HG03095 (cell line): Measurements from ENCODE around the gene MED23.
A peak's percentile ranks its signal among the peaks of the same experiment; 100 is the strongest.

ENCODE experiments used
- ATAC-seq: cut with Tn5 transposase; IDR thresholded peaks from one replicate; pipeline ENCODE4 v1.9.1; 2021; ENCODE audit warnings: moderate library complexity; ENCODE audit not compliant: unreplicated experiment

The MED23 gene, protein sequence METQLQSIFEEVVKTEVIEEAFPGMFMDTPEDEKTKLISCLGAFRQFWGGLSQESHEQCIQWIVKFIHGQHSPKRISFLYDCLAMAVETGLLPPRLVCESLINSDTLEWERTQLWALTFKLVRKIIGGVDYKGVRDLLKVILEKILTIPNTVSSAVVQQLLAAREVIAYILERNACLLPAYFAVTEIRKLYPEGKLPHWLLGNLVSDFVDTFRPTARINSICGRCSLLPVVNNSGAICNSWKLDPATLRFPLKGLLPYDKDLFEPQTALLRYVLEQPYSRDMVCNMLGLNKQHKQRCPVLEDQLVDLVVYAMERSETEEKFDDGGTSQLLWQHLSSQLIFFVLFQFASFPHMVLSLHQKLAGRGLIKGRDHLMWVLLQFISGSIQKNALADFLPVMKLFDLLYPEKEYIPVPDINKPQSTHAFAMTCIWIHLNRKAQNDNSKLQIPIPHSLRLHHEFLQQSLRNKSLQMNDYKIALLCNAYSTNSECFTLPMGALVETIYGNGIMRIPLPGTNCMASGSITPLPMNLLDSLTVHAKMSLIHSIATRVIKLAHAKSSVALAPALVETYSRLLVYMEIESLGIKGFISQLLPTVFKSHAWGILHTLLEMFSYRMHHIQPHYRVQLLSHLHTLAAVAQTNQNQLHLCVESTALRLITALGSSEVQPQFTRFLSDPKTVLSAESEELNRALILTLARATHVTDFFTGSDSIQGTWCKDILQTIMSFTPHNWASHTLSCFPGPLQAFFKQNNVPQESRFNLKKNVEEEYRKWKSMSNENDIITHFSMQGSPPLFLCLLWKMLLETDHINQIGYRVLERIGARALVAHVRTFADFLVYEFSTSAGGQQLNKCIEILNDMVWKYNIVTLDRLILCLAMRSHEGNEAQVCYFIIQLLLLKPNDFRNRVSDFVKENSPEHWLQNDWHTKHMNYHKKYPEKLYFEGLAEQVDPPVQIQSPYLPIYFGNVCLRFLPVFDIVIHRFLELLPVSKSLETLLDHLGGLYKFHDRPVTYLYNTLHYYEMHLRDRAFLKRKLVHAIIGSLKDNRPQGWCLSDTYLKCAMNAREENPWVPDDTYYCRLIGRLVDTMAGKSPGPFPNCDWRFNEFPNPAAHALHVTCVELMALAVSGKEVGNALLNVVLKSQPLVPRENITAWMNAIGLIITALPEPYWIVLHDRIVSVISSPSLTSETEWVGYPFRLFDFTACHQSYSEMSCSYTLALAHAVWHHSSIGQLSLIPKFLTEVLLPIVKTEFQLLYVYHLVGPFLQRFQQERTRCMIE (N-terminal part only)

DNA sequence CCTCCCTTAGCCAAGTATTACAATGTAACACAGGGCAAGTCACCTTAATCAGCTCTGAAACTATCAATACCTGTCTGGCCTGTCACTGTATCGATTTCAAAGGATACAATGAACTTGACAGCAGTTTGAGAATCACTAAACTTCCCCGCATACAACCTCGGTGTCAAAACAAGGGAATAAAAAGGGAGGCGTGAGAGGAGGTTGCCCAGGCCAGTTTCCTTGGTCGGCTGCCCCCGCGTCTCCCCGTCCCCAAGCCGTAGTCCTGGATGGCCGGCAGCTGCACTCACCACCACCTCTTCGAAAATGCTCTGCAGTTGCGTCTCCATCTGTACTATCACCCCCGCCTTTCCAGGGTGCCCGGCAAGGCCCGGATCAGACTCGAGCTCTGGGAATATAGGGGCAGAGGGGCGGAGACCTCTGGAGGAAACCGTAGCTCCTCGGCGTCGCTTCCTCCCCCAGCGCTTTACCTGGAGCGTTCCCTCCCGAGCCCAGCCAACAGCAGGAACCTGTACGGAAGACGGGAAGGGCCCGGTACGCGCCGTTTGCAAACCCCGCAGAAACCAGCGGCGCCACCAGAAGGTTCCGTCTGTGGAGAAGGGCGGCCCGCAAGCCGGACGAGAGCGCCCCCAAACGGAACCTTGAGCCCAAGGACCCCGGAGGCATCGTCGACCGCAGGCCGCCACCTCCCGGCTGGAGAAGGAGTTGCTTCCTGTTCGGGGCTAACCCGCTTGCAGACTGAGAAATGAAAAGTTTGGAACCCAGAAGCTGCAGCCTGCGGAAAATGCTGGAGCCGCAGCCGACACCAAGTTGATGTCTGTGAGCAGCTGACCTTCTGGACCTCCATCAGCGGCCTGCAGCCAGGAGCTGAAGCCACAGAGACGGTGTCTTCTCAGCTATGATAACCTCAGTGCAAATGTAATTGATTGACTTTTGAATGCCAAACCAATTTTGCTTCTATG lies at the start of gene MED23:
TSS of gene MED23 (minus strand) at position 519 of the 959 bp plus-strand sequence. CDS start at position 326, 193 bp downstream.
- peak; percentile 93 for ATAC-seq

DNA sequence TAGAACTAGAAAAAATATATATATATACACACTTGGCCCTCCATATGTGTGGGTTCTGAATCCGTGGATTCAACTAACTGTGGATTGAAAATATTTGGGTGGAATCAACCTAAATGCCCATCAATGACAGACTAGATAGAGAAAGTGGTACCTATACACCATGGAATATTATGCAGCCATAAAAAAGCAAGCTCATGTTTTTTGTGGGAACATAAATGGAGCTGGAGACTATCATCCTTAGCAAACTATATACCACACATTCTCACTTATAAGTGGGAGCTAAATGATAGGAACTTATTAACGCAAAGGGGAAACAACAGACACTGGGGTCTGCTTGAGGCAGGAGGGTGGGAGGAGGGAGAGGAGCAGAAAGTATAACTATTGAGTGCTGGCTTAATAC lies 45.1 kb upstream of the MED23 start:
- ATAC-seq = no peak

- ATAC-seq = no peak
These were observed 41.8 kb upstream of the MED23 start for GRCh38 chr6:131669891-131670290.

- no peak for ATAC-seq
These were observed 35.6 kb upstream of the MED23 start for GRCh38 chr6:131663578-131664165.

DNA sequence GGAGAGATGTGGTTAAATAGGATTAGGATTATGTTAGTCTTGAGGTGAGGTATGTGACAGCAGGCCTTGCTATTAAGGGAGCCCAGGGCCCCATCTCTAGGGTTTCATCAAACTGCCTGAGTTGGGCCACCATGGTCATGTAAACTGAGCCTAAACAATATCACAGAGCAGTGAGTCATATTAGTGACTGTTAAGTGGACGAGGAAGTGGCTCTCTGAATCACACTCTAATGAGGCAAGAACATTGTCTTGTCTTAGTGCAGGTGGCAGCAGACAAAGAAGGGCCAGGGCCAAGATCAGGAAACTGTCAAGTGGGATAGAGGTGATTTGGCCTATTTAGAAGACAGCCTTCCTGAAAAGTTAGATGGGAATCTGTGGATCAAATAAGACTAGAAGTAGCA lies 32.2 kb upstream of the MED23 start:
- no peak for ATAC-seq

DNA sequence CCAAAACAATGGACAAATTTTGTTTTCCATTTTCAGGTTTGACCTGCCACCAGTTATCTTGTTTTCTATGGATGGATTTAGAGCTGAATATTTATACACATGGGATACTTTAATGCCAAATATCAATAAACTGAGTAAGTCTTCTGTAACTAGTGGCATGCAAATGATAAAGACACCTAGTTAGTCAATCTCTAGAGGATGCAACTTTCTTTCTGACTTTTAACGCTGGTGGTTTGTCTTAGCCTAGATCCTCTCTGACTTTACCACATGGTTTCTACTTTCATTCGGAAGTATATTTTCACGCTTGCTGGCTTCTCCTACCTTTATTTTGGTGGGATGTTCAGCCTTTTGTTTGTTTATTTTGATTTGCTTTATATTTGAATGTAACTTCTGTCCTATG lies 30.2 kb upstream of the MED23 start:
- no peak for ATAC-seq

GRCh38 chr6:131657630-131658111 lies 29.6 kb upstream of the MED23 start:
- no peak for ATAC-seq

GRCh38 chr6:131657222-131657621 lies 29.2 kb upstream of the MED23 start:
- no peak for ATAC-seq

DNA sequence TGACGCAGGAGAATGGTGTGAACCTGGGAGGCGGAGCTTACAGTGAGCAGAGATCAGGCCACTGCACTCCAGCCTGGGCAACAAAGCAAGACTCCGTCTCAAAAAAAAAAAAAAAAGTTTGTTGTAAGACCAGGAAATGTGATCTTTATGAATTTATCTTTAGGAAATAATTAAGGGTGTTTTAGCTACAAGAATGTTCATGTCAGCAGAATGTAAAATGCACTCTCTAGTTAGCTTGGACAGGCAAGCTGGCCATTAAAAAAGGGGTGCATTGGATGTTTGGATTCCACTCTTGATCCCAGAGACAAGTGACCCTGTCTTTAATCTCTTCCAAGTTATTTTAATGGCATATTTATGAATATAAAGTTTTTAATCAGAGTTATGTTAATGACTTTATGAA lies 28.6 kb upstream of the MED23 start:
- no peak for ATAC-seq

- ATAC-seq = no peak
These were observed 27.9 kb upstream of the MED23 start for GRCh38 chr6:131655951-131656350.

GRCh38 chr6:131655387-131655786 lies 27.3 kb upstream of the MED23 start:
- no peak for ATAC-seq

- no peak for ATAC-seq
These were observed 26.3 kb upstream of the MED23 start for GRCh38 chr6:131654326-131654725.

GRCh38 chr6:131652472-131652871 lies 24.4 kb upstream of the MED23 start:
- no peak for ATAC-seq

DNA sequence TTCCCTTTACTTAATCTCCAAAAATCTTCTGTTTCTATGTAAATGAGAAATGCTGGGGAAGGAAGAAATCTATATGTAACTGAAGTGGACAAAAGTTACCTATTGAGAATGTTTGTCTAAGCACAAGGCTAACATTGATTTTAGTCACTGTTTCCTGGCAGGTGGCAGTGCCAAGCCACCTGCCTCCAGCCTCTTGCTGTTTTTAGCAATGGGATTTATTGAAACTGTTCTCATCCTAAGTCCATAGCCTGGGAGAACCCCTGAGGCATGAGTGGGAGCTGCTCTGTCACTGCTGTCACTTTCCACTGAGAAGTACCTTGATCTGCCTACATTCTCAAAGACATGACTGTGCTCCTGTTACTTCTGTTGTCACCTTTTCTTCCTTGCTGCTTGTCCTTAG lies 23.7 kb upstream of the MED23 start:
- ATAC-seq = no peak

- no peak for ATAC-seq
These were observed 18.2 kb upstream of the MED23 start for GRCh38 chr6:131646249-131646670.

- ATAC-seq = no peak
These were observed 17.8 kb upstream of the MED23 start for GRCh38 chr6:131645846-131646245.

DNA sequence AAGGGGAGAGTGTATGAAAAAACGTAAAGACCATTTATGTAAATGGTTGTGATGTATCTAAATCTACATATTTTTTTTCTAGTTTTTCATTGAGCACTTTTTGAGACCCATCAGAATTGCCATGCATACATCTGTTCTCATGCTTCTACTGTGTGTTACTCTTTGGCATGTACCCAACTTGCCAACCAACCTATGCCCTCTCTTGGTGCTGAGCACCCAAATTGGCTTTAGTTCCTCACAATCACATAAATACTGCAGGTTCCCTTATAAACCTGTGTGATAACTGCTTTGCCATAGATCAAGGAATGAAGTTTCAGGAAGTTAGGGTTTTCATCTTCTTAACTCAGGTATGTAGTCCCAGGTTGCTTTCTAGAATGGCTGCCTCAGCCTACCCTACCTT lies 16.9 kb upstream of the MED23 start:
- no peak for ATAC-seq

GRCh38 chr6:131643855-131644460 lies 15.9 kb upstream of the MED23 start:
- no peak for ATAC-seq

GRCh38 chr6:131642987-131643611 lies 15.1 kb upstream of the MED23 start:
- ATAC-seq = no peak
